ENCODE results near the gene LPP.

GRCh38 chr3:188926111-188926510 is 772.2 kb downstream of the LPP start:
- no peak for TF ChIP-seq CTCF (IDR thresholded peaks at IDR 0.05 in 4 of 5, conservative IDR thresholded peaks at IDR 0.05 in 1 of 5)
- TF ChIP-seq POLR2A (IDR thresholded peaks at IDR 0.05): no peak

Data from gastrocnemius medialis (tissue), 4 donors.